ENCODE results near the gene FXYD5. TPM values are rescaled to one million over a fixed set of nuclear protein-coding genes. Genes with fewer than 3 reads are reported as not detected.
"Not testable (repeated sequence)": the region's sequence is repeated elsewhere in the genome, so short reads cannot be mapped to it uniquely, and the experiment has no call there.

FXYD5 gene
- total and polyA plus RNA-seq, 4 donors = 71.7 to 179 (median 108) TPM

DNA sequence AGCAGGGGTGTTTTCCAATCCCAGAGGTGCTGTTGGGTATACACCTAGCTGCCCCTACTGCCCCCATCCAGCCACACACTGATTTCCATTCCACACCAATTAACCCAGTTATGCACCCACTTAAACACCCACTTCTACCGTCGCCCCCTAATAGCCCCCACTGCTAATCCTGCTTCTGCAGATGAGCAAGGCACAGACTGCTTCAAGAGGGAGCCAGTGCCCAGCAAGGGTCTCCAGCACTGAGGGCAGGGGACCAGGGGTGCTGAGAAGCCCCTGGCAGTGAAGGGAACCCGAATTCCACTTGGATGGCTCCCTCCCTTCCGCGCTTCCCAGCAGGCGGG lies 10.3 kb upstream of the FXYD5 start:
- Histone ChIP-seq H3K4me1 (ENCODE audit: control insufficient read depth in 1 of 2, insufficient read depth in 2 of 2, low read length in 2 of 2) (peaks cover 0 to 4% of the 10 kb centered on the region in 2 donors), H3K36me3 (ENCODE audit: control insufficient read depth in 1 of 2, insufficient read depth in 2 of 2, low read length in 1 of 2) (no peaks in the 10 kb centered on the region), H3K27me3 (ENCODE audit: control insufficient read depth in 1 of 2, insufficient read depth in 2 of 2, low read length in 1 of 2) (no peaks in the 10 kb centered on the region), H3K4me3 (ENCODE audit: low read length in 2 of 2) (no peak overlapping the region), H3K9me3 (ENCODE audit: control insufficient read depth, low read length) (no peaks in the 10 kb centered on the region), H3K27ac (ENCODE audit: low read depth in 1 of 2, low read length in 2 of 2) (no peak overlapping the region)
- WGBS, 2 donors = 77 to 80% methylated on average over 6 of the region's 6 CpGs
- ATAC-seq (ENCODE audit: low FRiP score) (no peak), DNase-seq (no peak)
- intact Hi-C loops (cut with DNase I) = loop anchor here in 1 of 2 donors (5.0 to 10.0 kb wide), 2 partner anchors 77 to 121 kb away; partner anchors contain the start of gene USF2

GRCh38 chr19:35144600-35145436 lies 9.7 kb upstream of the FXYD5 start:
- H3K36me3 ChIP-seq (ENCODE audit: control insufficient read depth in 1 of 2, insufficient read depth in 2 of 2, low read length in 1 of 2) = no peaks in the 10 kb centered on the region
- DNase-seq (no peak), ATAC-seq (ENCODE audit: low FRiP score) (no peak)
- H3K4me1 ChIP-seq (ENCODE audit: control insufficient read depth in 1 of 2, insufficient read depth in 2 of 2, low read length in 2 of 2) = peaks cover 0 to 4% of the 10 kb centered on the region in 2 donors
- 48% methylated on average over 15 of the region's 15 CpGs for WGBS, 2 donors
- H3K27me3 ChIP-seq (ENCODE audit: control insufficient read depth in 1 of 2, insufficient read depth in 2 of 2, low read length in 1 of 2) = no peaks in the 10 kb centered on the region
- H3K27ac ChIP-seq (ENCODE audit: low read depth in 1 of 2, low read length in 2 of 2) = no peak overlapping the region
- intact Hi-C loops (cut with DNase I) = loop anchor here in 1 of 2 donors (5.0 to 10.0 kb wide), 2 partner anchors 78 to 120 kb away; partner anchors contain the start of gene USF2
- H3K4me3 ChIP-seq (ENCODE audit: low read length in 2 of 2) = no peak overlapping the region
- no peaks in the 10 kb centered on the region for H3K9me3 ChIP-seq (ENCODE audit: control insufficient read depth, low read length)

DNA sequence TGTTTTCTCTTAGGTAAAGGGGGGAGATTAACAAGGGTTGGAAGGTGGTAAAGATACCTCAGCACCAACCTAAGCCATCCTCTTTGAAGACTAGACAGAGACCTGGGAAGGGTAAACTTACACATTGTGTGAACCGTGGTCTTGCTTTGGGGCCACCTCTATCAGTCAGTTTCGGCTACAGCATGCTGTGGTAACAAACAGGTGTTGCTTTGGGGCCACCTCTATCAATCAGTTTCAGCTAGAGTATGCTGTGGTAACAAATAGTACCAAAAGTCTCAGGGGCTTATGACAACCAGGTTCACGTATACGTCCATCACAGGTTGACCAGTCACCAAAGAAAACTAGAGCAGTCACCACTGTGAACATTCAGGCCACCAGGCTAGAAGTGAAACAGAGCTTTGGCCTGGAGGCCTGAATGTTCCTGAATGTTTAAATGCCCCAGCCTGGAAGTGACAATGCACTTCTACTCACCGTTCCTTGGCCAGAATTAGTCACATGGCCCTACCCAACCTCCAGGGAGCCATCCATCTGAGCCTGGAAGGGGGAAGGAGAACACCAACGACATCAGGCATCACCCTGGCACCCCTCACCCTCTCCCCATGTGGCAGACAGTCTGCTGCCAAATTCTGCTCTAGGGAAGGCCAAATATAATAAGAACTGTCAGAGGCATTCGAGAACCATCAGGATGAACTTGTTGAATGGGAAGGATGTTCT lies 7.6 kb upstream of the FXYD5 start:
- H3K4me3 ChIP-seq (ENCODE audit: low read length in 2 of 2) = no peak overlapping the region
- no peak for ATAC-seq (ENCODE audit: low FRiP score)
- no peaks in the 10 kb centered on the region for H3K9me3 ChIP-seq (ENCODE audit: control insufficient read depth, low read length)
- no peaks in the 10 kb centered on the region for H3K36me3 ChIP-seq (ENCODE audit: control insufficient read depth in 1 of 2, insufficient read depth in 2 of 2, low read length in 1 of 2)
- H3K27ac ChIP-seq (ENCODE audit: low read depth in 1 of 2, low read length in 2 of 2) = no peak overlapping the region
- no peaks in the 10 kb centered on the region for H3K27me3 ChIP-seq (ENCODE audit: control insufficient read depth in 1 of 2, insufficient read depth in 2 of 2, low read length in 1 of 2)
- no peaks in the 10 kb centered on the region for H3K4me1 ChIP-seq (ENCODE audit: control insufficient read depth in 1 of 2, insufficient read depth in 2 of 2, low read length in 2 of 2)
- WGBS, 2 donors = 36 to 42% methylated on average over 7 of the region's 7 CpGs
- DNase-seq = no peak
- intact Hi-C loops (cut with DNase I) = loop anchor here in 1 of 2 donors (10.0 kb wide), 1 partner anchor 118 kb away; the partner anchor contains the start of gene USF2

DNA sequence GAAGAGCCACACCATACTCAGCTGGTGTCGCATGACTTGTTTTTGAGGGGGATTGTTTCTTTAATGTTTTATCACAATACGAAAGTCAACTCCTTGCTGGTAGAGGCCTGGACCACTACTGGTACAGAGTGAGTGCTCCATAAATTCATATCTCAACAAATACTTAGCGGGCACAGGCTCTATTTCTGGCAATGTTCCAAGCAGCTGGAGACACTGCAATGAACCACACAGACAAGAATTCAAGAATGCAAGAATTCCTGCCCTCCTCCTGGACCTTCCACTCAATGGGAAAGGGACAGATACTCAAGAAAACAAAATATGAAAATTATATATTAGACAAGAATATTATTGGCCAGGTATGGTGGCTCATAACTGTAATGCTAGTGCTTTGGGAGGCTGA lies 5.1 kb upstream of the FXYD5 start:
- Histone ChIP-seq H3K9me3 (ENCODE audit: control insufficient read depth, low read length) (no peaks in the 10 kb centered on the region), H3K36me3 (ENCODE audit: control insufficient read depth in 1 of 2, insufficient read depth in 2 of 2, low read length in 1 of 2) (no peaks in the 10 kb centered on the region), H3K27me3 (ENCODE audit: control insufficient read depth in 1 of 2, insufficient read depth in 2 of 2, low read length in 1 of 2) (no peaks in the 10 kb centered on the region), H3K27ac (ENCODE audit: low read depth in 1 of 2, low read length in 2 of 2) (no peak overlapping the region), H3K4me3 (ENCODE audit: low read length in 2 of 2) (no peak overlapping the region), H3K4me1 (ENCODE audit: control insufficient read depth in 1 of 2, insufficient read depth in 2 of 2, low read length in 2 of 2) (no peaks in the 10 kb centered on the region)
- ATAC-seq (ENCODE audit: low FRiP score) (no peak), DNase-seq (no peak)
- WGBS, 2 donors = 84 to 85% methylated on average over 3 of the region's 3 CpGs
- intact Hi-C loops (cut with DNase I) = loop anchor here in 1 of 2 donors (10.0 kb wide), 1 partner anchor 115 kb away; the partner anchor contains the start of gene USF2

- 74 to 77% methylated on average over 2 of the region's 2 CpGs for WGBS, 2 donors
- ATAC-seq (ENCODE audit: low FRiP score) = no peak
- H3K27ac ChIP-seq (ENCODE audit: low read depth in 1 of 2, low read length in 2 of 2) = no peak overlapping the region
- H3K4me3 ChIP-seq (ENCODE audit: low read length in 2 of 2) = no peak overlapping the region
- no peaks in the 10 kb centered on the region for H3K27me3 ChIP-seq (ENCODE audit: control insufficient read depth in 1 of 2, insufficient read depth in 2 of 2, low read length in 1 of 2)
- no peaks in the 10 kb centered on the region for H3K9me3 ChIP-seq (ENCODE audit: control insufficient read depth, low read length)
- H3K4me1 ChIP-seq (ENCODE audit: control insufficient read depth in 1 of 2, insufficient read depth in 2 of 2, low read length in 2 of 2) = no peaks in the 10 kb centered on the region
- no peaks in the 10 kb centered on the region for H3K36me3 ChIP-seq (ENCODE audit: control insufficient read depth in 1 of 2, insufficient read depth in 2 of 2, low read length in 1 of 2)
- no peak for DNase-seq
- intact Hi-C loops (cut with DNase I) = loop anchor here in 1 of 2 donors (5.0 kb wide), 1 partner anchor 117 kb away; the partner anchor contains the start of gene USF2
Measured at GRCh38 chr19:35150445-35150844, 4.1 kb upstream of the FXYD5 start.

- DNase-seq (peak in 1 of 2 donors; percentile 30), ATAC-seq (ENCODE audit: low FRiP score) (no peak)
- H3K36me3 ChIP-seq (ENCODE audit: control insufficient read depth in 1 of 2, insufficient read depth in 2 of 2, low read length in 1 of 2) = no peaks in the 10 kb centered on the region
- intact Hi-C loops (cut with DNase I) = loop anchor here in 1 of 2 donors (5.0 kb wide), 1 partner anchor 116 kb away; the partner anchor contains the start of gene USF2
- no peaks in the 10 kb centered on the region for H3K27me3 ChIP-seq (ENCODE audit: control insufficient read depth in 1 of 2, insufficient read depth in 2 of 2, low read length in 1 of 2)
- no peak overlapping the region for H3K4me3 ChIP-seq (ENCODE audit: low read length in 2 of 2)
- 85 to 87% methylated on average over 20 of the region's 20 CpGs for WGBS, 2 donors
- H3K4me1 ChIP-seq (ENCODE audit: control insufficient read depth in 1 of 2, insufficient read depth in 2 of 2, low read length in 2 of 2) = no peaks in the 10 kb centered on the region
- H3K27ac ChIP-seq (ENCODE audit: low read depth in 1 of 2, low read length in 2 of 2) = no peak overlapping the region
- no peaks in the 10 kb centered on the region for H3K9me3 ChIP-seq (ENCODE audit: control insufficient read depth, low read length)
Measured at GRCh38 chr19:35151273-35152065, 3.1 kb upstream of the FXYD5 start.

DNA sequence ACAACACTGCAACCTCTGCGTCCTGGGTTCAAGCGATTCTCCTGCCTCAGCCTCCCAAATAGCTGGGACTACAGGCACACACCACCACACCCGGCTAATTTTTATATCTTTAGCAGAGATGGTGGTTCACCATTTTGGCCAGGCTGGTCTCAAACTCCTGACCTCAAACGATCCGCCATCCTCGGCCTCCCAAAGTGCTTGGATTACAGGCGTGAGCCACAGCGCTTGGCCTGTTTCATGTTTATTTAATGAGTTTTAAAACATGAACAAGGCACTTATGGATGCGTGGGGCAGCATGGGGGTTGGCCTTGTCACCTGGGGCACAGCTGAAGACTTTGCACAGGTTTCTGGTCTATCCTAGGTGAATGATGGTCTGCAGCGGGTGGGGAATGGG lies 1.4 kb upstream of the FXYD5 start:
- WGBS, 2 donors = 50 to 60% methylated on average over 10 of the region's 10 CpGs
- ATAC-seq (ENCODE audit: low FRiP score); H3K4me3 ChIP-seq (ENCODE audit: low read length in 2 of 2); H3K27ac ChIP-seq (ENCODE audit: low read depth in 1 of 2, low read length in 2 of 2); DNase-seq; H3K27me3 ChIP-seq (ENCODE audit: control insufficient read depth in 1 of 2, insufficient read depth in 2 of 2, low read length in 1 of 2); H3K4me1 ChIP-seq (ENCODE audit: control insufficient read depth in 1 of 2, insufficient read depth in 2 of 2, low read length in 2 of 2); H3K9me3 ChIP-seq (ENCODE audit: control insufficient read depth, low read length); H3K36me3 ChIP-seq (ENCODE audit: control insufficient read depth in 1 of 2, insufficient read depth in 2 of 2, low read length in 1 of 2): not testable (repeated sequence)
- intact Hi-C loops (cut with DNase I) = loop anchor here in 1 of 2 donors (5.0 kb wide), 1 partner anchor 114 kb away; the partner anchor contains the start of gene USF2

Measured in aorta (tissue), 5 donors.